LHCN-M2 (cell line): ENCODE data around the gene ARID1A. TPM values are rescaled to one million over a fixed set of nuclear protein-coding genes. Genes with fewer than 3 reads are reported as not detected.
"Not testable (repeated sequence)": the region's sequence is repeated elsewhere in the genome, so short reads cannot be mapped to it uniquely, and the experiment has no call there.

Experiments
- DNase-seq: peaks from one replicate; pipeline ENCODE4 v3.0.0-alpha.2; 2012; ENCODE audit warnings: low read depth
- polyA plus RNA-seq: library from polyadenylated mRNA; unstranded; fragments of >200 nt; gene quantifications from one replicate; pipeline ENCODE4 v1.2.1, GENCODE V29; 2012; ENCODE audit warnings: missing spikeins
- total RNA-seq: library from RNA; depleted of rRNA; stranded (reverse); fragments of >200 nt; gene quantifications from 2 replicates; pipeline ENCODE4 v1.2.3, GENCODE V29; 2014; rRNA removed

ARID1A gene
- total RNA-seq: 18.7 and 21.6 TPM in 2 replicates
- 17.7 TPM for polyA plus RNA-seq

DNA sequence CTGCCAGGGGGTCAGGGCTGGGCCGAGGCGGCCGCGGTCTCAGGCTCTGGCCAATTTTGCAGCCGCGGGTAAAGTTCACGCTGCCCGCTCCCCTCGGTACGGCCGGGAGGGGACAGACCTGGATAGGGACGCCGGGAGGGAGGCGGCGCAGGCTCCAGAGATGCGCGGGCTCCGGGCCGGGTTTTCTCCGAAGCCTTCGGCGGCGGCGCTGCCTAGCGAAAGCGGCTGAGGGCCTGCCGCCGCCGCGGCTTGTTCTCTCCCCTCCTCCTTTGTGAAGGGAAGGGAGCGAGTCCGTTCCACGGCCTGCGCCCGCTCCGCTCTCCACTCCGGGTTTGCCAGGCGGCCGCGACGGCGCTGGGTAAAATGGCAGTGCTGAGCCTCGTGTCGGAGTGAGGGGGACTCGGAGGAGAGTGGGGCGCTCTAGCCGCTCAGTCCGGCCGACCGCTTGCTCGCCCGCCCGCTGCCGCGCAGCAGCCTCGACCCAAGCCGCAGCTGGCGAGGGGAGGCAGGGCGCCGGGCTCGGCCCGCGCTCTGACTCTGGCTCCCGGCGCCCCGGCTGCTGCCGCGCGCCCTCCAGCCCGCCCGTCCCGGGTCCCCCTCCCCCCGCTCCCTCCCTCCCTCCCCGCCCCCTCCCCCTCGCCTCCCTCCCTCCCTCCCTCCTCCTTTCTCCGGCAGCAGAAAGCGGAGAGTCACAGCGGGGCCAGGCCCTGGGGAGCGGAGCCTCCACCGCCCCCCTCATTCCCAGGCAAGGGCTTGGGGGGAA lies at the start of gene ARID1A:
Gene ARID1A, plus strand, starts transcription at position 660 of the 763 bp plus-strand sequence. CDS start 389 bp downstream, outside the sequence.
- peak; percentile 96 for DNase-seq

DNA sequence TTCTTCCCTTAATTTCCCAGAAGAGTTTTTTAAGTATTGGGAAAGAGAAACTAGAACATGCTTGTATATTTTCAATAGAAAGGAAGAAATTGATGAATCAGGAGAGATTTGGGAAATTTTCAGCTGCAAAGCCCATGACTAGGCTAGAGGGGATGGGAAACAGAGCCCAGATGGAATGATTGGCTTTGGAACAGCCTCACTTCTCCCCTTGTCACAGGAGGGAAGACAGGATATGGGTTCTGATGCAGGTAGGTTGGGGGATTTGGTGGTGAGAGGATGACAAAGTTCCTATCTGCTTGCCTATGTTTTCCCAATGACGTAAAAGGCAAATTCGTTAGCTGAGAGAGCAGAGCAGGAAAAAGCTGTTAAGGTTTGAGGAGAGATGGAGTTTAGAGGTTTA lies 31.0 kb upstream of the ARID1A start:
- DNase-seq: no peak

DNA sequence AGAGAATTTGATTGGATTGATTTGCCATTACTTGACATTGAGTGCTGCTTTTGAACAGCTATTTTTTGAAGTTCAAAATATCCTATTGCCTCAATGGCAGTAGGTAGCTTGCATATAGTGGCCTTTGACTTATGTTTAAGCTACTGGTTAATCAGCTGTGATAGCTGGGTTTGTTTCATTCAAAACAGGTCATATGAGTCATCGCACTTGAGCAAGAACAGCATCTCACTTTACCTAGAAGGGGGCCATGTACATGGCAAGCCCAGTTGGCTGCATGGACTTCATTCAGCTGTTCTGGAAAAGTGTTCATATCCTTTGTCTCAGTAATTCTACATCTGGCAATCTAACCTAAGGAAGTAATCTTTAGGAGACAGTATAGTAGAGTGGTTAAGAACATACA lies 29.0 kb upstream of the ARID1A start:
- DNase-seq: peak; percentile 52

DNA sequence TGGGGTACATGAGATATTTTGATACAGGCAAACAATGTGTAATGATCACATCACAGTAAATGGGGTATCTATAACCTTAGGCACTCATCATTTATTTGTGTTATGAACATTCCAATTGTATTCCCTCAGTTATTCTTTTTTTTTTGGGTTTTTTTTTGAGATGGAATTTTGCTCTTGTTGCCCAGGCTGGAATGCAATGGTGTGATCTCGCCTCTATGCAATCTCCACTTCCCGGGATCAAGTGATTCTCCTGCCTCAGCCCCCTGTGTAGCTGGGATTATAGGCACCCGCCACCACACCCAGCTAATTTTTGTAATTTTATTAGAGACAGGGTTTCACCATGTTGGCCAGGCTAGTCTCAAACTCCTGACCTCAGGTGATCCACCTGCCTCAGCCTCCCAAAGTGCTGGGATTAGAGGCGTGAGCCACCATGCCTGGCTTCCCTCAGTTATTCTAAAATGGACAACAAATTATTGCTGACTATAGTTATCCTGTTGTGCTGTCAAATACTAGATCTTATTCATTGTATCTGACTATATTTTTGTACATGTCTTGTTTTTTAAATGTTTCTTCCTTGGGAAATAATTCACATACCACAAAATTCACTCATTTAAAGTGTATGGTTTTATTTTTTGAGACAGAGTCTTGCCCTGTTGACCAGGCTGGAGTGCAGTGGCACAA lies 27.6 kb upstream of the ARID1A start:
- DNase-seq: not testable (repeated sequence)

- peak; percentile 76 for DNase-seq
These were observed 18.3 kb upstream of the ARID1A start for GRCh38 chr1:26677306-26678115.

DNA sequence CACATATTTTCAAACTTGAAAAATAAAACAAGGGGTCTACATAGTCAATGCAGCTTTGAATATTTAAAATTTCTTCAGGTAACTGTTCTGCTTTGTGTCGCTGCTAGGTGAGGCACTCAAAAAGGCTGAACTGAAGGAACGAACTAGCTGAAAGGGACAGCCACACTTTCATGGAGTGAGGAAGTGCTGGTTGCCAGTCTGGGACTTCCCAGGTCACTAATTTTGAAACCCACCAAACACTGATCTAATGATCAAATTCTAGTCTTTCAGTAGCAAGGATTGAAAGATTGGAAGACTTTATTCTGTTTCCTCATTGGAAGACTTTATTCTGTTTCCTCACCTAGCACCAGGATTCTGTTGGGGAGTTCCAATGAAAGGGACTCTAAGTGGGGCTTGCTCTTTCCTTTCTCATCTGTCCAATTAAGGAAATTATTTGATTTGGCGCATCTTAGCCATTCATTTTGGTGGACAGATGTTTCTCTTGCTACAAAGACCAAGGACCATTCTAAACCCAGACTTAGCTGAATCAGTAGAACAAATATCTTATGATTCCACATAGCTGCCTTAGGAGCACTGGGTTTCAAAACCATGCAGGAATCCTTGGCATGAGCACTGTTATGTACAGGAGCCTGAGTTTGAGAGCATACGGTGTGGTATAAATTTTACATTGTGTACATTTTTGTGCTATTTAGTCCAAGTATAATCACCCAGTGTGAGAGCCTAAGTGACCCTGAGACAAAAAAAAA lies 10.9 kb upstream of the ARID1A start:
- DNase-seq: no peak

DNA sequence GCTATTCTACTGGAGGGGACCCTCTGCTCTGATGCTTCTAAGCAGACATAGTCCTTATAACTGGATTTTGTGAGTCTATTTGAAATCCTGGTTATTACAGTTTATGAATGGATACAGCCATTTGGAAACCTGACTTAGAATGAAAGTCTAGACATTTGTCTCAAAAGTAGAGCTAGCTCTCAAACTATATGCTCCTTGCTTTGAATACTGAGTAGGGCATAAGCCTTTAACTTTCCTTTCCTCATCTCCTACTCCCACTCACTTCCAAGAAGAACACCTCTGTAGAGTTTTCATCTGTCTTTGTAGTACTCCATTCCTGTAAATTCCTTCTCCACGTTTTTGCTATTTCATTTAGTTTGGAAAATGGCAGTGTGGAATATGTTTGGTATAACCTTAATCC lies 9.0 kb upstream of the ARID1A start:
- DNase-seq: no peak

- no peak for DNase-seq
These were observed 6.3 kb upstream of the ARID1A start for GRCh38 chr1:26689504-26689903.

- no peak for DNase-seq
These were observed 5.7 kb upstream of the ARID1A start for GRCh38 chr1:26690157-26690556.

DNA sequence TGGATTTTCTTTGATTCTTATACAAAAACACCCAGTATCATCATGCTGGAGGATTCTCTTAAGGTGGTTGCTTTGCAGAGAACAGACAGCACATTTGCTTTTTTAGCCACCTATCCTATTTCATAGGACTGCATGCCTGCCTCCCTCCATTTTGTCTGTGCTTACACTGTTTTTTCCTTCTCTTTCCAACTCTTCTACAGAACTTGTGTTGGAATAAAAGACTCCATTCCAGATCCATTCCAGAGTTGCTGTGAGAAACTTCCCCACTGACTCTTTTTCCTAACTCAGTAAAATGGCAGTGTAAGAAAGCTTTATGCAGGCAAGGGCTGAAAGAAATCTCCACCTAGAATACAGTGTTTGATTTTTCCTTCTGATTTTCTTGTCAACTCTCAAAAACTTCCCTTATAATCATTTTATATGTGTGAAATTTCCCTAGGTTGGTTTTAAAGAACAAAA lies 5.2 kb upstream of the ARID1A start:
- no peak for DNase-seq

GRCh38 chr1:26692211-26692792 lies 3.5 kb upstream of the ARID1A start:
- DNase-seq: peak; percentile 95

GRCh38 chr1:26692793-26693490 lies 2.9 kb upstream of the ARID1A start:
- DNase-seq: peak; percentile 98

- no peak for DNase-seq
These were observed 1.9 kb upstream of the ARID1A start for GRCh38 chr1:26693599-26694572.

DNA sequence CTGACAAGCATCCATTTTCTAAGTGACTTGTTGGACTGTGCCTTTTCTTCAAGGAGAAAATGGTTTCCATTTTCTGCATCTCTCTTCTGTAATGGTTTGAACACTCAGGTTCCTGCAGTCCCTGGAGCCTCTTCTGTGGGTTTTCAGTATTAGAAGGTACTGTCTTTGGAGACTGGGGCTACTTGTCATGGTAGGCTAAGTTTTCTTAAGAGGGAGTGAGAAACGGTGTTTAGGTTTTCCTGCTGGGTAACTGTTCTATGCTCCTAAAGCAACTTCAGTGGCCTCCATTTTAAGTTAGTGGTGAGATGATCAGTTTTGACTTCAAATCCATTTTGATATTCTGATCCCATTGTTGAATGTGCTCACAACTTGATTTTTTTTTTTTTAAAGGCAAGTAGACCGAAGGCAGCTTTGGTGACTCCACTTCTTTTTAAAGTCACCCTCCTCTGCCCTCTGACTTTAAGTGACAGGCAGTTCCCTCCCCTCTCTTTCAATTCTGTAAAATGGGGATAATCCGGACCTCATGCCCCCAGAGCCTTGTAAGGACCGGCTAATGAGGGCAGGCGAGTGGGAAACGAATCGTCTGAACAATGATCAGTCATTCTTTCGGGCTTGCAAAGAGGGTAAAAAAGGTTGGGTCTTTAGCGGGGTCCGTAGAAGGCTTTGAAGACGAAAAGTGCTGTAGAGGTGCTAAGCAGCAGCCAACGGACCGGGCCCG lies 1.0 kb upstream of the ARID1A start:
- no peak for DNase-seq

DNA sequence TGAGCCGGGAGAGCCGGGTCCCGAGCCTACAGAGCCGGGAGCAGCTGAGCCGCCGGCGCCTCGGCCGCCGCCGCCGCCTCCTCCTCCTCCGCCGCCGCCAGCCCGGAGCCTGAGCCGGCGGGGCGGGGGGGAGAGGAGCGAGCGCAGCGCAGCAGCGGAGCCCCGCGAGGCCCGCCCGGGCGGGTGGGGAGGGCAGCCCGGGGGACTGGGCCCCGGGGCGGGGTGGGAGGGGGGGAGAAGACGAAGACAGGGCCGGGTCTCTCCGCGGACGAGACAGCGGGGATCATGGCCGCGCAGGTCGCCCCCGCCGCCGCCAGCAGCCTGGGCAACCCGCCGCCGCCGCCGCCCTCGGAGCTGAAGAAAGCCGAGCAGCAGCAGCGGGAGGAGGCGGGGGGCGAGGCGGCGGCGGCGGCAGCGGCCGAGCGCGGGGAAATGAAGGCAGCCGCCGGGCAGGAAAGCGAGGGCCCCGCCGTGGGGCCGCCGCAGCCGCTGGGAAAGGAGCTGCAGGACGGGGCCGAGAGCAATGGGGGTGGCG lies 371 bp downstream of the ARID1A start:
- no peak for DNase-seq

- no peak for DNase-seq
These were observed 1.0 kb downstream of the ARID1A start for GRCh38 chr1:26696654-26697430.

GRCh38 chr1:26697431-26697977 lies 1.7 kb downstream of the ARID1A start:
- no peak for DNase-seq
